Measurements from ENCODE around the gene TLN1.
A peak's percentile ranks its signal among the peaks of the same experiment; 100 is the strongest.

Gene TLN1

GRCh38 chr9:35754264-35754663 is 22.3 kb upstream of the TLN1 start, which contains the start of gene MSMP:
MSMP (minus strand) TSS chr9:35754276; CDS start chr9:35754129, 147 bp downstream.
- no peak for DNase-seq

GRCh38 chr9:35753466-35753865 is 21.5 kb upstream of the TLN1 start:
- no peak for DNase-seq

- DNase-seq, result no peak
These were observed 18.2 kb upstream of the TLN1 start for GRCh38 chr9:35750256-35750531.

GRCh38 chr9:35749515-35750255 is 17.7 kb upstream of the TLN1 start:
- DNase-seq, result peak; percentile 45

- DNase-seq, result peak; percentile 63
These were observed 17.0 kb upstream of the TLN1 start, which contains the start of the genes GBA2 and RGP1 for GRCh38 chr9:35748858-35749514. GBA2 (minus strand) TSS chr9:35749228; CDS start chr9:35748704, 524 bp downstream. RGP1 (plus strand) TSS chr9:35749287; CDS start chr9:35749756, 469 bp downstream.

GRCh38 chr9:35748242-35748857 is 16.4 kb upstream of the TLN1 start:
- DNase-seq, result no peak

- no peak for DNase-seq
These were observed 14.6 kb upstream of the TLN1 start for GRCh38 chr9:35746583-35746982.

GRCh38 chr9:35745569-35745968 is 13.6 kb upstream of the TLN1 start:
- DNase-seq, result no peak

GRCh38 chr9:35743880-35744518 is 12.0 kb upstream of the TLN1 start:
- no peak for DNase-seq

- DNase-seq, result no peak
These were observed 11.5 kb upstream of the TLN1 start for GRCh38 chr9:35743452-35743851.

- DNase-seq, result no peak
These were observed 9.7 kb upstream of the TLN1 start for GRCh38 chr9:35741740-35742139.

- DNase-seq, result no peak
These were observed 8.2 kb upstream of the TLN1 start for GRCh38 chr9:35740243-35740642.

GRCh38 chr9:35738924-35739323 is 6.9 kb upstream of the TLN1 start:
- DNase-seq, result no peak

GRCh38 chr9:35738186-35738585 is 6.2 kb upstream of the TLN1 start:
- DNase-seq, result no peak

- no peak for DNase-seq
These were observed 5.1 kb upstream of the TLN1 start for GRCh38 chr9:35737143-35737542.

GRCh38 chr9:35736201-35736633 is 4.2 kb upstream of the TLN1 start:
- peak; percentile 36 for DNase-seq

- no peak for DNase-seq
These were observed 2.1 kb upstream of the TLN1 start for GRCh38 chr9:35734096-35734495.

- DNase-seq, result no peak
These were observed 976 bp upstream of the TLN1 start for GRCh38 chr9:35732800-35733541.

GRCh38 chr9:35731415-35732184 is 395 bp downstream of the TLN1 start:
- DNase-seq, result no peak

GRCh38 chr9:35730486-35730854 is 1.5 kb downstream of the TLN1 start:
- no peak for DNase-seq

- DNase-seq, result peak; percentile 28
These were observed 2.1 kb downstream of the TLN1 start for GRCh38 chr9:35729700-35730485.

Measured in NK-92 treated with Interleukin-12 subunit alpha and Interleukin-12 subunit beta, amount 100 ng/mL, for 24 hours (cell line).